Measurements from ENCODE around the gene HOXA6.

The HOXA6 gene

DNA sequence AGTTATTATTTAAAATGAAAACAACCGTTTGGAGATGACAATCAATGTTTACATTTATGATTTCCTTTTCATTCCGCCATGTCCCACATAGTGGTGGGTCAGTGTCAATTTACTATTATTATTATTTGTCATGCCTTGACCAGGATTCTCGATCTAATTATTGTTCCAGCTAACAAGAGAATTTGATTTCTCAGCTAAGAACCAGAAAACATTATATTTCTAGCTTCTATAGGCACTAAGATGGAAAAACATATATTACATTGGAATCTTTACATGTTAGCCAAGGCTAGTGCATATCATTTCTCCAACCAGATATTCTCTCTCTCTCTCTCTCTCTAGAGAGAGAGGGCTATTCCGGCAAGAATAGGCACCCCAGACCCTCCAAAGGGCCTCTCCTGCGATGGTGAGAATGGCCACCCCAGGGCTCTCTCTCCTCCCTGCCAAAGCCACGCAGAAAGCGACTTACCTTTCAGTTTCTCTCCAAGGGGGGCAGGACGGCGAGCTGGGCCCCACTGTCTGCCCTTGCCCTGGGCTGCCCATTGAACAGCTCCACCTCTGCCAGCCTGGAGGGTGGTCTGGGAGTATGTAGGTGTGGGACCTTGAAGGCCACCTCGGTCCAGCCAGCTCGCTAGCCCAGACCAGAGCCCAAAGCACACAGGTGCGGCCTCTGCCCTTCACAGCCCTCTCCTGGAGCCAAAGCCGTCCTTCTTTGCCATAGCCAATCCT, 2.4 kb upstream of the HOXA6 start:
- DNase-seq (ENCODE audit: low spot score) = no peak

- no peak for DNase-seq (ENCODE audit: low spot score)
Measured at GRCh38 chr7:27148756-27149641, 1.4 kb upstream of the HOXA6 start.

- DNase-seq (ENCODE audit: low spot score) = no peak
Measured at GRCh38 chr7:27148031-27148755, 619 bp upstream of the HOXA6 start.

DNA sequence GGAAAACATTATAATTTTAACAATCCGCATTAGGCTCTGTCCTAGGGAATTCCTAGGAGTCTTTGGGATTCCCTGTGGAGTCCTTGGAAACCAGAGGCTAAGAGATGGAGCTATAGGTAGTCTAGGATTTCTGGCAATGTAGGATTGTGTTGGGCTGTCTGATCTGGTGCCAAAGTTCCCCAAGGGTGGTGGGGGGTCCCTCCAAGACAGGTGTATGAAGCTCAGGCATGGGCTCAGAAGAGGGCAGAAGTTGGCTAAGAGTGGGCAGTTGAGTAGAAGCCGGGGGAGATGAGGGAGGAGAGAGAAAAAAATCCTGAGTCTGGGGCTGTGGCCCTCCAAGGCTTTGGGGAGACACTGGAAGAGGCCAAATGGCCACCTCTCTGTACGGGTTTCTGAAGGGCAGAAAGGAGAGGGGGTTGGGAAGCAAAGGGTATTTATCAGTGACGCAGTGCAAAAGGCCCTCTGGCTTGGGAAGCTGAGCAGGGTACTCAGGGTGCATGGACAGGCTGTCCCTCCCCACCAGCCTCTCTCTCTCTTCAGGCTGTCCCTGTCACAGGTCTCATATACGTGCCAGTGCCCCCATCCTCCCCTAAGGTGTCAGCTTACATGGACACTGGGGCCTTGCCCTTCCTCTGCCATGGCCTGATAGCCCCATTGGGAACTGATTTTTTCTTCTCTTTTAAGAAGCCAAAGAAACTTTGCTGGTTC, 929 bp downstream of the HOXA6 start:
- DNase-seq (ENCODE audit: low spot score) = no peak

DNA sequence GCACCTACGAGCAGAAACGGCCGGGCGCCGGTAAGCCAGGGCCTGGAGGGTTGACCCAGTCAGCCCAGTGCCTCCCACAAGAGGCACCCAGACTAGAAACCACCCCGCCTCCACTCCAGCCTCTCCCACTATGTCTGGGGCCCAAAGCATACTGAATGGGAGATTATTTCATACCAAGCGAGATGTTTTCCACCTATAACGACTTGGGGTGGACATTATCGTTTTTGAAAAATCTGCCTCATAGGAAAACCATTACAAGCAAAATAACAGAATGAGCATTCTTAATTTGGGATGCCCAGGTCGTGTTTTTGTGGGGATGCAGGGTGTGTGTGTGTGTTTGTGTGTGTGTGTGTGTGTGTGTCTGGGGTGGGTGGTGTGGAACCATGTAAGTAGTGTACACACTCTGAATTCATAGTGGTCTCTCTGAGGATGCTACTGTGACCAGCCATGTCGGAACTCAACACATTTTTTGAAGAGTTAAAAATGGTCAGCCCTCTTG, 1.6 kb downstream of the HOXA6 start:
- DNase-seq (ENCODE audit: low spot score) = no peak

- DNase-seq (ENCODE audit: low spot score) = no peak
Measured at GRCh38 chr7:27145165-27145913, 2.2 kb downstream of the HOXA6 start.

- no peak for DNase-seq (ENCODE audit: low spot score)
Measured at GRCh38 chr7:27144781-27145164, 2.8 kb downstream of the HOXA6 start.

GRCh38 chr7:27143950-27144780, 3.4 kb downstream of the HOXA6 start:
- DNase-seq (ENCODE audit: low spot score) = no peak

DNA sequence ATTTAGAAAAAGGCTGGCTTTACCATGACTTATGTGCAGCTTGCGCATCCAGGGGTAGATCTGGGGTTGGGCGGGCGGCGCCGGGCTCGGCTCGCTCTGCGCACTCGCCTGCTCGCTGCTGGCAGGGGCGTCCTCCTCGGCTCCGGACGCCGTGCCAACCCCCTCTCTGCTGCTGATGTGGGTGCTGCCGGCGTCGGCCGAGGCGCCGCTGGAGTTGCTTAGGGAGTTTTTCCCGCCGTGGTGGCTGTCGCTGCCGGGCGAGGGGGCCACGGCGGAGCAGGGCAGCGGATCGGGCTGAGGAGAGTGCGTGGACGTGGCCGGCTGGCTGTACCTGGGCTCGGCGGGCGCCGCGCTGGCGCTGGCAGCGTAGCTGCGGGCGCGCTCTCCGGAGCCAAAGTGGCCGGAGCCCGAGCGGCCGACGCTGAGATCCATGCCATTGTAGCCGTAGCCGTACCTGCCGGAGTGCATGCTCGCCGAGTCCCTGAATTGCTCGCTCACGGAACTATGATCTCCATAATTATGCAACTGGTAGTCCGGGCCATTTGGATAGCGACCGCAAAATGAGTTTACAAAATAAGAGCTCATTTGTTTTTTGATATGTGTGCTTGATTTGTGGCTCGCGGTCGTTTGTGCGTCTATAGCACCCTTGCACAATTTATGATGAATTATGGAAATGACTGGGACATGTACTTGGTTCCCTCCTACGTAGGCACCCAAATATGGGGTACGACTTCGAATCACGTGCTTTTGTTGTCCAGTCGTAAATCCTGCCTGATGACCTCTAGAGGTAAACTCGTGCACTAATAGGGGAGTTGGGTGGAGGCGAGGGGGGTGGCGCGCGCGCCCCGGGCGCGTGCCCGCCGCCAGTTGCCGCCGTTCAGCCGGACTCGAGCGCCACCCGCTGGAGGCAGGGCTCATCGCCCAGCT, 4.3 kb downstream of the HOXA6 start, which contains the start of gene HOXA5:
Gene HOXA5 (minus strand): TSS at position 659 of the 927 bp plus-strand sequence. CDS start 74 bp downstream, at position 585.
- DNase-seq (ENCODE audit: low spot score) = peak; percentile 93

DNA sequence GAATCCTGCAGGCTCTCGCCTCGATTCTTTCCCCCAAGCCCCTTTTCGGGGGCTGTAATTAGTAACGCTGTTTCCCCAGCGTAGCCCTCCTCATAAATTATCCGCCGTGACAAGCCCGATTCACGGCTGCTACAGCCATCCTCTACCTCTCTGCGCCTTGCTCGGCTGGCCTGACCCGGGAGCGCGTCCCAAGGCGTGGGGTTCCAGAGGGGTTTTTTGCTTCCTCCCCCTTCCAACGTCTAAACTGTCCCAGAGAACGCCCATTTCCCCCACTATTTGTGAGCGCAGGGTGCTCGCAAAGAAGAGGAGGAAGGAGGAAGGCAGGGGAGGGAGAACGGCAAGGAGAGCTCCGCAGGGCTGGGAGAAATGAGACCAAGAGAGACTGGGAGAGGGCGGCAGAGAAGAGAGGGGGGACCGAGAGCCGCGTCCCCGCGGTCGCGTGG, 5.0 kb downstream of the HOXA6 start:
- no peak for DNase-seq (ENCODE audit: low spot score)

DNA sequence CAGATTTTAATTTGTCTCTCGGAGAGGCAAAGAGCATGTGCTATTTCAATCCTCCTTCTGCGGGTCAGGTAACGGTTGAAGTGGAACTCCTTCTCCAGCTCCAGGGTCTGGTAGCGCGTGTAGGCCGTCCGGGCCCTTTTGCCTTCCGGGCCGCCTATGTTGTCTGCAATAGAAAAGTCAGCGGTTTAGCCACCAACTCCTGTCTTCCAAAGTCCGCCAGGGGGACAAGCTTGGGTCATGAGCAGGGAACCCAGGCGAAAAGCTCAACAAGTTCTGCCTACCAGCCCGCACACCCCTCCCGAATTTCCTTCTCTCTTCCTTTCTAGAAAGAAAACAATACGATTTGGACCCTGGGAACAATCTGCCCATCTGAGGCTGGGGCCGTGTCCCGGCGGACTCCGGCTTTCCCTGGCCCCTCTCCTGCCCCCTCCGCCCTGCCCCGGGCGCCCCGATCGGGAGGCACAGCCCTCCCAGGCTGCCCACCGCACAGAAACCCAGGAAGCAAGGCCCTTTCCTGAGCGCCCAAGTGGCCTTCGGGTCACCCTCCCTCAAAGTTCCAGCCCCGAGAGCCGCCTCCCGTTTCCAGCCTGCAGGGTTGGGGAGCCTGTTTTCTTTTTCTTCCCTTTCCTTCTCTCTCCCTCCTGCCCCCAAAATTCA, 5.5 kb downstream of the HOXA6 start:
- DNase-seq (ENCODE audit: low spot score) = no peak

- DNase-seq (ENCODE audit: low spot score) = no peak
Measured at GRCh38 chr7:27141137-27141922, 6.2 kb downstream of the HOXA6 start.

DNA sequence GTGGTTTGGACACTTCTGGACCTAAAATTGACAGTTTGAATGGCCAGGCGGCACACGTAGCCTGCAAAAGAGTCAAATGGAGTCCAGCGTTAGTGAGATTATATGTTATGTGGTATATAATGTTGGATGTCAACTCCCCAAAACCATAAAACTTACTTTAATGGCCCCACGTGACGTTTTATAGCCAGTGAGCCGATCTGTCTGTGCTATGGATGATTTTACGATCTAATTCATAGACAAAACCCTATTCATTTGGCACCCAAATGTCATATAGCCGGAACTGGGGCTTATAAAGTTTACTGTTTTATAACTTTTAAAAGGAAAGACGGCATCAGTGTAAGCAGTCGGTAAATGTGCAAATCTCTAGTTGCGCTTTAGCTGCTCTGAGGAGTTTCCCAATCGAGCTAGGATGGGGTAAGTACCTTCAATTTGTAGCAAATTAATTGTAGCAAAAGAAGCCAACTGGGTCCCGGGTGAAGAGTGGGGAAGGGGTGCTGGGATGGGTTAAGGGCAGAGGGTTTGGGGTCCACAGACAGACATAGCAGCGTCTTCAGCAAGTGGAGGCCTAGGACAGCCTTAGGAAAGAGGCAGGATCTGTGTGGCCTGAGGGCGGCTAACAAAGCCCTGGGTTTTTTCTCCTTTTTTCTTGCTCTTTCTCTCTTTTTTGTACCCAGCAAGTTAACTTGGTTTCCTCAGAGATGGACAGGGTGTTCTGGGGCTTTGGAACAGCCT, 7.3 kb downstream of the HOXA6 start:
- no peak for DNase-seq (ENCODE audit: low spot score)

- no peak for DNase-seq (ENCODE audit: low spot score)
Measured at GRCh38 chr7:27139334-27140125, 8.0 kb downstream of the HOXA6 start.

DNA sequence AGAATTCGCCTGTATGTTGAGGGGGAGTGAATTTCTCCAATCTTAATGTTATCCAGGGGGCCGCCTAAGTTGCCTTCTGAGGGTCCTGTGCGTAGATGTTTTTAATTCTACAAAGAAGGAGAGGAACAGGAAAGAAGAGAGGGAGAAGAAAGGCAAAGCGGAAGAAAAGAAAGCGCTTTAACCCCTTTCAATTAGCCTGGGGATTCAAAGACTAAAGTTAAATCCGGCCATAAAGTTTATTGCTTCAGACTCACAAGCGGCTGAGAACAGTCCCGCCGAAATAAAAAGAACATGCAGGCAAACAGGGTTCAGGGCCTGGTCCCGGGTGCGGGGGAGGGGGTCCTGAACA, 8.6 kb downstream of the HOXA6 start:
- no peak for DNase-seq (ENCODE audit: low spot score)

DNA sequence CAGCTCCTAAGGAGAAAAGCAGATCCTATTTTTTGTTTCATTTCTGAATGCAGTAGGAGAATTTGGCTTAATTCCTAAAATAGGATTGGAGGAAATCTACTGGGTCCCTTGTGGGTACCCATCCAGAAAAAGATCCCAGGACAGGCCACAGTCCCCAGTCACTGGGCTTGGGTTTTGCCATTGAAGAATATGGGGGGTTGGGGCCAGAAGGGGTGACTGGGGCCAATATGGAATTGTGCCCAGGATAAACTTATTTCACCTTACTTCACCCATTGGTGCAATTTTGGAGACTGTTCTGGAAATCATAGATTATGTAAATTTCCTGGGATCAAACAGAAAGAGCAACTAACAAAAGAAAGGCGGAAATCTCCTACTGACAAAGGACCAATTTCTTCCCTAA, 9.1 kb downstream of the HOXA6 start:
- DNase-seq (ENCODE audit: low spot score) = no peak

All from hepatic stellate cell (primary cell).